Sigmoid colon (tissue), 3 donors: Measurements from ENCODE around the gene IGFBP7.

Source experiments
- POLR2A ChIP-seq, 2 donors: fragments of 450-650 bp; IDR thresholded peaks; one replicate each; pipeline ENCODE4 v1.6.1; 2016; ENCODE audit warnings: antibody characterized with exemption in 2 of 2, mild to moderate bottlenecking in 2 of 2, moderate library complexity in 2 of 2
- TF ChIP-seq, protein P1 (sequence below), 4 experiments: fragments of 450-650 bp in 3 of 4; fragments of 200-600 bp in 1 of 4; IDR thresholded peaks; one replicate each; pipeline ENCODE4 v1.5.1; 2016 to 2019; ENCODE audit warnings: antibody characterized with exemption in 4 of 4, mild to moderate bottlenecking in 3 of 4, moderate library complexity in 2 of 4

DNA sequence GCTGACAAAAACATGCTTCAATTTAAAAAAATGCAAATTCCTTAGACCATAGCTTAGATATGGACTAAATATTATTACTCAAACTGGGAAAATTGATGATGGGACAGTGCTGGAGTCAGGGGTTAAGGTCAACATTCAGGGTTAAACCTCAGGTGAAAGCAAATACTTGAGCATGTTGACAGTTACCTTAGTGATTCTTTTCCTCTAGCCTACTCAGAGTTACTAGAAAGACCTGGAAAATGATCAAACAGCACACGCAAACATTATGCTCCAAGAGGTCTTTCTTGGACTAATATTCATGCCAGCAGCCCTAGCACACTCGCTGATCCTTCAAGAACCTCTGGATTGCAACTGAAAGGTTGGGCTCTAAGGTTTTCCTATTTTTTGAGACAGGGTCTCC, 10.8 kb downstream of the IGFBP7 start:
- TF ChIP-seq POLR2A (IDR thresholded peaks at IDR 0.05): no peak
- TF ChIP-seq, protein P1, sequence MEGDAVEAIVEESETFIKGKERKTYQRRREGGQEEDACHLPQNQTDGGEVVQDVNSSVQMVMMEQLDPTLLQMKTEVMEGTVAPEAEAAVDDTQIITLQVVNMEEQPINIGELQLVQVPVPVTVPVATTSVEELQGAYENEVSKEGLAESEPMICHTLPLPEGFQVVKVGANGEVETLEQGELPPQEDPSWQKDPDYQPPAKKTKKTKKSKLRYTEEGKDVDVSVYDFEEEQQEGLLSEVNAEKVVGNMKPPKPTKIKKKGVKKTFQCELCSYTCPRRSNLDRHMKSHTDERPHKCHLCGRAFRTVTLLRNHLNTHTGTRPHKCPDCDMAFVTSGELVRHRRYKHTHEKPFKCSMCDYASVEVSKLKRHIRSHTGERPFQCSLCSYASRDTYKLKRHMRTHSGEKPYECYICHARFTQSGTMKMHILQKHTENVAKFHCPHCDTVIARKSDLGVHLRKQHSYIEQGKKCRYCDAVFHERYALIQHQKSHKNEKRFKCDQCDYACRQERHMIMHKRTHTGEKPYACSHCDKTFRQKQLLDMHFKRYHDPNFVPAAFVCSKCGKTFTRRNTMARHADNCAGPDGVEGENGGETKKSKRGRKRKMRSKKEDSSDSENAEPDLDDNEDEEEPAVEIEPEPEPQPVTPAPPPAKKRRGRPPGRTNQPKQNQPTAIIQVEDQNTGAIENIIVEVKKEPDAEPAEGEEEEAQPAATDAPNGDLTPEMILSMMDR (IDR thresholded peaks at IDR 0.05): no peak
